Muscle of leg (tissue), 11 donors: ENCODE data around the gene PRKCG. TPM values are rescaled to one million over a fixed set of nuclear protein-coding genes. Genes with fewer than 3 reads are reported as not detected.

Experiments used
- DNase-seq: peaks from one replicate; pipeline ENCODE4 v3.0.0; 2013
- H3K27ac ChIP-seq: one replicate; pipeline ENCODE4 v1.5.1; 2013; ENCODE audit warnings: mild to moderate bottlenecking, low read length, control low read depth
- H3K27me3 ChIP-seq: one replicate; pipeline ENCODE4 v1.6.1; 2013; ENCODE audit warnings: low read length; ENCODE audit not compliant: control insufficient read depth, insufficient read depth
- H3K36me3 ChIP-seq: one replicate; pipeline ENCODE4 v1.6.1; 2013; ENCODE audit warnings: low read length; ENCODE audit not compliant: control insufficient read depth, insufficient read depth
- H3K4me1 ChIP-seq: one replicate; pipeline ENCODE4 v1.6.1; 2013; ENCODE audit warnings: low read length; ENCODE audit not compliant: control insufficient read depth, insufficient read depth
- H3K4me3 ChIP-seq: one replicate; pipeline ENCODE4 v1.5.1; 2013; ENCODE audit warnings: low read length, control low read depth
- H3K9me3 ChIP-seq: replicated peaks from 2 replicates; pipeline ENCODE4 v1.6.1; 2013; ENCODE audit warnings: low read depth, low read length; ENCODE audit not compliant: control insufficient read depth
- WGBS: methylation state at CpG from one replicate; pipeline ENCODE4 v1.1.5; 2013; ENCODE audit warnings: missing lambda C conversion rate; ENCODE audit not compliant: insufficient coverage; 5-methylcytosine and 5-hydroxymethylcytosine counted together
- polyA plus RNA-seq, 8 donors: library from polyadenylated mRNA; unstranded; fragments of 120-200 nt; gene quantifications; one replicate each; pipeline versions ENCODE4 v1.2.1 to v1.2.3, GENCODE V29; 2013; ENCODE audit warnings: inconsistent platforms in 1 of 8, low replicate concordance in 1 of 8; ENCODE audit not compliant: insufficient read length in 8 of 8, insufficient read depth in 1 of 8
- total RNA-seq: library from RNA; stranded (reverse); fragments of 120-200 nt; gene quantifications from one replicate; pipeline ENCODE4 v1.2.4, GENCODE V29; 2013

PRKCG gene
- total and polyA plus RNA-seq, 9 donors: 0.08 to 1.1 (median 0.32) TPM; not detected in 1

DNA sequence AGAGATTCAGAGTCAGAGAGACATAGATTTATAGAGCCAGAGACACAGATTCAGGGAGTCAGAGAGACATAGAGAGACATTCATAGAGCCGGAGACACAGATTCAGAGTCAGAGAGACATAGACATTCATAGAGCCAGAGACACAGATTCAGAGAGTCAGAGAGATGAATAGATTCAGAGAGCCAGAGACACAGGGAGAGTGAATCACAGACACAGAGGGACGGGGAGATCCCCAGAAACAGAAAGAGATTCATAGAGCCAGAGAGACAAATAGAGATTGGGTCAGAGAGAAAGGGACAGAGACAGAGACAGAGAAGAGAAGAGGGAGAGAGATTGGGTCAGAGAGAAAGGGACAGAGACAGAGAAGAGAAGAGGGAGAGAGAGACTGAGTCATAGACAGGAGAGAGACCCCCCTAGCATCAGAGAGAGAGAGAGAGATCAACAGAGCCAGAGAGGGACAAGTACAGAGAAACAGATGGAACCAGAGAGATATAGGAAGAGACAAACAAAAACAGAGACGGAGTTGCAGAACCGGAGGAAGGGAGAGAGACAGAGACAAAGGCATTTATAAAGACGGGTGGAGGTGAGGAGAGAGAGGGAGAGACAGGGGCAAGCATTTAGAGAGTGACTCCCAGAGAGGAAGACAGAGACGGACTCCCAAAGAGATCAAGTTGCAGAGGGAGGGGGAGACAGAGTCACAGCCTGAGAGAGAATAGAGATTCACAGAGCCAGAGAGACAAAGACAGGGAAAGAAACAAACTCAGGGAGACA is 1.1 kb upstream of the PRKCG start:
- peak; percentile 21 for DNase-seq
- no peak overlapping the region for H3K27ac ChIP-seq
- H3K9me3 ChIP-seq: no peaks in the 10 kb centered on the region
- H3K27me3 ChIP-seq: peaks cover 60% of the 10 kb centered on the region
- peaks cover 12% of the 10 kb centered on the region for H3K36me3 ChIP-seq
- 11% methylated on average over 5 of the region's 6 CpGs for WGBS
- no peak overlapping the region for H3K4me3 ChIP-seq
- peaks cover 51% of the 10 kb centered on the region for H3K4me1 ChIP-seq

DNA sequence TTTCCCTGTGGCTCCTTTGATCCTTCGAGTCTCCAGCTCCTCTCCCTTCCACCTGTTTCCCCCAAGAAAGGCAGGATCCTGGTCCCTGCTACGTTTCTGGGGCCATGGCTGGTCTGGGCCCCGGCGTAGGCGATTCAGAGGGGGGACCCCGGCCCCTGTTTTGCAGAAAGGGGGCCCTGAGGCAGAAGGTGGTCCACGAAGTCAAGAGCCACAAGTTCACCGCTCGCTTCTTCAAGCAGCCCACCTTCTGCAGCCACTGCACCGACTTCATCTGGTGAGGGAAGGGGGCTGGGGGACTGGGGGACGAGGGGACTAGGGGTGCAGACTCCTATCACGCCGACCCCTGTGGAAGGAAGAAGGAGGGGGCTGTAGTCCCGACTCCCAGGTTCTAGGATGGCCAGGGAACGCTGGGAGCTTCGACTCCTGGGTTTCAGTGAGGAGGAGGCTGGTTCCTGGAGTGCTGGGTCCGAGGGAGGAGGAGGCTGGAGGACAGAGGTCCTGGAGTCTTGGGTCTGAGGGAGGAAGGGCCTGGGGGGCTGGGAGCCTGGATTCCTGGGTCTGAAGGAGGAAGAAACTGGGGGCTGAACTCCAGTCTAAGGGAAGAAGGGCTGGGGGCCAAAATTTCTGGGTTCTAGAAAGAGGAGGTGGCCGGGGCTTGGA is 524 bp downstream of the PRKCG start:
- Histone ChIP-seq H3K27me3 (peaks cover 67% of the 10 kb centered on the region), H3K4me3 (no peak overlapping the region), H3K36me3 (no peaks in the 10 kb centered on the region), H3K27ac (no peak overlapping the region), H3K4me1 (peaks cover 42% of the 10 kb centered on the region), H3K9me3 (no peaks in the 10 kb centered on the region)
- 6% methylated on average over 9 of the region's 18 CpGs for WGBS
- peak; percentile 27 for DNase-seq

DNA sequence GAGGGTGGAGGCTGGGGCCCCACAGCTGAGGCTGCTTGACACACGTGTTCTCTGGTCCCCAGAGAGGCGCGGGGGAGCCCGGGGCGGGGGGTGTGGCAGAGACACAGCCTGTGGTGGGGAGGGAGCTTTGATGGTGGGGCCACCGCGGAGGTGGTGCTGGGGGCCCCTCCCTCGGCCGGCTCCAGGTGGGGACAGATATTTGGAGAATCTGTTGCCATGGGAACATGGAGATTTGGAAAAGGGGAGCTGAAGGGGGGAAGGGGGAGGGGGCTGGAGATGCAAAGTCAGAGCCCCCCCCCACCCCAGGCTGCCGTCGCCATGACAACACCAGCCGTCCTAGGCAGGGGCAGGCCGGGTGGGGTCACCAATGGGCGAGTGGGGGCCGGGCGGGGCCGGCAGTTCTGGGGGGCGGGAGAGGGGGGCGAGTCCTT is 1.2 kb downstream of the PRKCG start:
- Histone ChIP-seq H3K27me3 (peaks cover 67% of the 10 kb centered on the region), H3K4me1 (peaks cover 42% of the 10 kb centered on the region), H3K9me3 (no peaks in the 10 kb centered on the region), H3K27ac (no peak overlapping the region), H3K4me3 (no peak overlapping the region), H3K36me3 (no peaks in the 10 kb centered on the region)
- peak; percentile 19 for DNase-seq
- WGBS: 7% methylated on average over 3 of the region's 19 CpGs

- Histone ChIP-seq H3K4me3 (no peak overlapping the region), H3K36me3 (no peaks in the 10 kb centered on the region), H3K27me3 (peaks cover 67% of the 10 kb centered on the region), H3K27ac (no peak overlapping the region), H3K9me3 (no peaks in the 10 kb centered on the region), H3K4me1 (peaks cover 41% of the 10 kb centered on the region)
- DNase-seq: no peak
- 8% methylated on average over 11 of the region's 11 CpGs for WGBS
These were observed 1.7 kb downstream of the PRKCG start for GRCh38 chr19:53883741-53884140.

DNA sequence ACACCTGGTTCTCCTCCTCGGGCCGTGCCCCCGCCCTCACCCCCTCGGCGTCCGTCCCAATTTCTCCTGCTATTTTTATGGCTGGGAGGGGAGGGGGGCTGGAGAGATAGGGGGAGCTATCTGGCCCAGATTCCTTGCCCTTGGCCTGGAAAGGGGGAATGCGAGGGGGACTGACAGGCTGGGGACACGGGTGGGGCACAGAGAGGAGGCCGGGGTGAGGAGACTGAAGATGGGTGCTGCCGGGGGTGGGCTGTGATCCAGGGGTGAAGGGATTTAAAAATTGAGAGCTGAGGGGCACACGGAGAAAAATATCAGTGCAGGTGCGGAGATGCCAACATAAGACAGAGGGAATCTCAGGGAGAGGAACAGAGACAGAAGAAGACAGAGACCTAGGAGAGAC is 2.3 kb downstream of the PRKCG start:
- no peak overlapping the region for H3K27ac ChIP-seq
- peaks cover 67% of the 10 kb centered on the region for H3K27me3 ChIP-seq
- H3K4me1 ChIP-seq: peaks cover 37% of the 10 kb centered on the region
- no peak overlapping the region for H3K4me3 ChIP-seq
- no peaks in the 10 kb centered on the region for H3K9me3 ChIP-seq
- DNase-seq: no peak
- 39% methylated on average over 6 of the region's 12 CpGs for WGBS
- H3K36me3 ChIP-seq: no peaks in the 10 kb centered on the region

DNA sequence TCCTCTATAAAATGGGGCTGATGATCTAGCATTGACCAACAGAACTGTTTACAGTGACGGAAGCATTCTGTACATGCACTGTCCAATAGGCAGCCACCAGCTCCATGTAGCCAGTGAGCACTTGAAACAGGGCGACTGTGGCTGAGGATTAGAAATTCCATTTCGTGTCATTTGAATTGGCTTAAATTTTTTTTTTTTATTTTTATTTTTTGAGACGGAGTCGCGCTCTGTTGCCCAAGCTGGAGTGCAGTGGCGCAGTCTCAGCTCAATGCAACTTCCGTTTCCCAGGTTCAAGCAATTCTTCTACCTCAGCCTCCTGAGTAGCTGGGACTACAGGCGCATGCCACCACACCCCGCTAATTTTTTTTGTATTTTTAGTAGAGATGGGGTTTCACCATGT is 3.0 kb downstream of the PRKCG start:
- Histone ChIP-seq H3K4me1 (peaks cover 32% of the 10 kb centered on the region), H3K9me3 (no peaks in the 10 kb centered on the region), H3K27ac (no peak overlapping the region), H3K27me3 (peaks cover 66% of the 10 kb centered on the region), H3K4me3 (no peak overlapping the region), H3K36me3 (no peaks in the 10 kb centered on the region)
- no peak for DNase-seq
- WGBS: 82% methylated on average over 6 of the region's 10 CpGs

- H3K9me3 ChIP-seq: no peaks in the 10 kb centered on the region
- 53% methylated on average over 9 of the region's 23 CpGs for WGBS
- DNase-seq: no peak
- no peaks in the 10 kb centered on the region for H3K36me3 ChIP-seq
- no peak overlapping the region for H3K4me3 ChIP-seq
- peaks cover 32% of the 10 kb centered on the region for H3K27me3 ChIP-seq
- H3K4me1 ChIP-seq: no peaks in the 10 kb centered on the region
- H3K27ac ChIP-seq: no peak overlapping the region
These were observed 10.4 kb downstream of the PRKCG start for GRCh38 chr19:53892301-53892980.

GRCh38 chr19:53892981-53893325 is 11.0 kb downstream of the PRKCG start:
- peaks cover 36% of the 10 kb centered on the region for H3K27me3 ChIP-seq

DNA sequence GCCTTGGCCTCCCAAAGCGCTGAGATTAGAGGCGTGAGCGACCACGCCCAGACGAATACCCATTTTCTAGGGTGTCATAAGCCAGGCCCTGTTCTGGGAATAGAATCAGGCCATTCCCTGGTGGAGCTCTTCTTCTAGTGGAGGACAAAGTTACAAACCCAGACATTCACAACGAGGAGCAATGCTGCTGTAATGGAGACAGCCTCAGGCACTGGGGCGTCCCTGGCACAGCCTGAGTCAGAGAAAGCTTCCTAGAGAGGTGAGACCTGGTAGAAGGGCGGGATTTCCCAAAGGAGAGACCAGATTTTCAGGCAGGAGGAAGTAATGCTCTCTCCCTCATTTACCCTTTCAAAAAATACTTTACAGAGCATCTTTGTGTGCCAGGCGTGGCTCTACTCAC is 12.7 kb downstream of the PRKCG start:
- H3K4me3 ChIP-seq: no peak overlapping the region

More at GRCh38 chr19:53892981-53893325, 11.0 kb downstream of the PRKCG start:
- Histone ChIP-seq H3K4me1 (no peaks in the 10 kb centered on the region), H3K4me3 (no peak overlapping the region), H3K27ac (no peak overlapping the region), H3K36me3 (no peaks in the 10 kb centered on the region), H3K9me3 (no peaks in the 10 kb centered on the region)
- 61% methylated on average over 6 of the region's 8 CpGs for WGBS
- no peak for DNase-seq

DNA sequence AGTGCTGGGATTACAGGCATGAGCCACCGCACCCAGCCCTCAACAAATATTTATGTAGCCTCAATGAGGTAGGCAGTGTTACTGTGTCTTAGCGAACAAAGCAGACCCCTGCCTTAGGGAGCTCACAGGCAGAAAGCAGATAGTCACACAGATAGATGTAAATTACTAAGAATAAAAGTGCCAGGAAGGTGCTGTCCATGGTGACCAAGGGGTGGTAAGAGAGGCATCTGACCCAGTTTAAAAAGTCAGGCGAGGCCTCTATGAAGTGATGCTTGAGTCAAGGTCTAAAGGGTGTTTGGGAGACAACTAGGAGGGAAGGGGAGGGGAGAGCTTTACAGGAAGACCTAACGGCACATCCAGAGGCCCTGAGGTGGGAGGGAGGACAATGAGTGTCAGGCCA is 14.7 kb downstream of the PRKCG start:
- Histone ChIP-seq H3K27ac (no peak overlapping the region), H3K36me3 (no peaks in the 10 kb centered on the region), H3K9me3 (no peaks in the 10 kb centered on the region), H3K4me3 (no peak overlapping the region), H3K27me3 (peaks cover 35% of the 10 kb centered on the region), H3K4me1 (no peaks in the 10 kb centered on the region)
- 36% methylated on average over 3 of the region's 4 CpGs for WGBS
- no peak for DNase-seq

More for the DNA sequence above, 12.7 kb downstream of the PRKCG start:
- Histone ChIP-seq H3K9me3 (no peaks in the 10 kb centered on the region), H3K4me1 (no peaks in the 10 kb centered on the region), H3K27me3 (peaks cover 39% of the 10 kb centered on the region), H3K36me3 (no peaks in the 10 kb centered on the region), H3K27ac (no peak overlapping the region)
- no peak for DNase-seq
- 95% methylated on average over 5 of the region's 9 CpGs for WGBS
